Neuronal stem cell (in vitro differentiated cells): ENCODE measurements around the gene OPRM1.
A peak's percentile ranks its signal among the peaks of the same experiment; 100 is the strongest.

Source experiments
- DNase-seq: peaks from one replicate; pipeline ENCODE4 v3.0.0-alpha.2; 2013; ENCODE audit warnings: low spot score
- H2AFZ ChIP-seq: one replicate; pipeline ENCODE4 v1.6.1; 2013; ENCODE audit warnings: mild to moderate bottlenecking, low read length, inconsistent platforms
- H2AK5ac ChIP-seq: 2 replicates; pipeline ENCODE4 v1.6.1; 2013; ENCODE audit warnings: low read depth, mild to moderate bottlenecking, inconsistent platforms, low read length, moderate library complexity, mixed read lengths
- H2BK120ac ChIP-seq: 2 replicates; pipeline ENCODE4 v1.6.1; 2013; ENCODE audit warnings: low read depth, mild to moderate bottlenecking, inconsistent platforms, low read length, moderate library complexity, mixed read lengths
- H2BK12ac ChIP-seq: one replicate; pipeline ENCODE4 v1.6.1; 2013; ENCODE audit warnings: low read length, inconsistent platforms
- H2BK15ac ChIP-seq: 2 replicates; pipeline ENCODE4 v1.6.1; 2013; ENCODE audit warnings: mild to moderate bottlenecking, low read length, inconsistent platforms, mixed read lengths
- H2BK5ac ChIP-seq: one replicate; pipeline ENCODE4 v1.6.1; 2013; ENCODE audit warnings: inconsistent platforms, mild to moderate bottlenecking, low read length, moderate library complexity
- H3K14ac ChIP-seq: one replicate; pipeline ENCODE4 v1.6.1; 2013; ENCODE audit warnings: low read length, inconsistent platforms
- H3K18ac ChIP-seq: 2 replicates; pipeline ENCODE4 v1.6.1; 2013; ENCODE audit warnings: low read length, inconsistent platforms
- H3K23ac ChIP-seq: 2 replicates; pipeline ENCODE4 v1.6.1; 2013; ENCODE audit warnings: low read depth, mild to moderate bottlenecking, mixed read lengths, low read length, inconsistent platforms; ENCODE audit not compliant: poor library complexity
- H3K27ac ChIP-seq: replicated peaks from 3 replicates; pipeline ENCODE4 v1.5.1; 2013; ENCODE audit warnings: low read length, inconsistent platforms
- H3K27me3 ChIP-seq, 3 experiments: 2 replicates each; pipeline ENCODE4 v1.6.1; 2013; ENCODE audit warnings: low read length in 3 of 3, mild to moderate bottlenecking in 2 of 3, inconsistent platforms in 1 of 3, low read depth in 1 of 3, mixed read lengths in 1 of 3, moderate library complexity in 1 of 3; ENCODE audit not compliant: control insufficient read depth in 3 of 3, insufficient read depth in 3 of 3
- H3K36me3 ChIP-seq, 2 donors: replicated peaks in 1 of 2; 2 replicates each; pipeline ENCODE4 v1.6.1; 2013; ENCODE audit warnings: low read length in 2 of 2; ENCODE audit not compliant: control insufficient read depth in 2 of 2, insufficient read depth in 2 of 2
- H3K4ac ChIP-seq: 2 replicates; pipeline ENCODE4 v1.6.1; 2013; ENCODE audit warnings: inconsistent platforms, mild to moderate bottlenecking, low read length, moderate library complexity
- H3K4me1 ChIP-seq, 2 donors: 1 replicate in 1 of 2; 2 replicates in 1 of 2; pipeline ENCODE4 v1.6.1; 2013; ENCODE audit warnings: low read length in 2 of 2, low read depth in 1 of 2; ENCODE audit not compliant: control insufficient read depth in 2 of 2, insufficient read depth in 1 of 2
- H3K4me2 ChIP-seq: one replicate; pipeline ENCODE4 v1.6.1; 2013; ENCODE audit warnings: mild to moderate bottlenecking, low read length, inconsistent platforms; ENCODE audit not compliant: insufficient read depth, poor library complexity, severe bottlenecking
- H3K4me3 ChIP-seq, 2 donors: 2 replicates each; pipeline ENCODE4 v1.5.1; 2013; ENCODE audit warnings: low read length in 2 of 2, mild to moderate bottlenecking in 2 of 2, inconsistent platforms in 1 of 2, moderate library complexity in 1 of 2
- H3K79me1 ChIP-seq: one replicate; pipeline ENCODE4 v1.6.1; 2013; ENCODE audit warnings: low read depth, mild to moderate bottlenecking, inconsistent platforms, low read length, moderate library complexity
- H3K9ac ChIP-seq: one replicate; pipeline ENCODE4 v1.6.1; 2013; ENCODE audit warnings: mild to moderate bottlenecking, low read depth, low read length, inconsistent platforms; ENCODE audit not compliant: poor library complexity
- H3K9me3 ChIP-seq, 2 donors: replicated peaks in 1 of 2; 2 replicates each; pipeline versions ENCODE3 to v1.6.1; 2013; ENCODE audit warnings: low read length in 2 of 2, mild to moderate bottlenecking in 2 of 2, inconsistent platforms in 1 of 2, low read depth in 1 of 2, mixed read lengths in 1 of 2, moderate library complexity in 1 of 2; ENCODE audit not compliant: control insufficient read depth in 2 of 2, insufficient read depth in 1 of 2
- H4K8ac ChIP-seq: one replicate; pipeline ENCODE4 v1.6.1; 2013; ENCODE audit warnings: low read depth, mild to moderate bottlenecking, inconsistent platforms, low read length, moderate library complexity
- H4K91ac ChIP-seq: one replicate; pipeline ENCODE4 v1.6.1; 2013; ENCODE audit warnings: low read length, low read depth, mild to moderate bottlenecking, inconsistent platforms; ENCODE audit not compliant: poor library complexity
- WGBS, 2 donors: extraction: QIAGEN DNeasy Blood & Tissue Kit; methylation state at CpG; one replicate each; pipeline ENCODE4 v1.1.7; 2013; ENCODE audit warnings: missing lambda C conversion rate in 2 of 2, mixed read lengths in 1 of 2; ENCODE audit not compliant: insufficient read length in 2 of 2, insufficient replicate concordance in 1 of 2; ENCODE audit errors: extremely low coverage in 2 of 2; 5-methylcytosine and 5-hydroxymethylcytosine counted together

OPRM1 gene

GRCh38 chr6:154202958-154203357 is 163.9 kb downstream of the OPRM1 start:
- no peak for DNase-seq
- no peaks in the 10 kb centered on the region for H3K27me3 ChIP-seq
- no peak overlapping the region for H2BK12ac ChIP-seq
- no peak overlapping the region for H3K23ac ChIP-seq
- H2BK15ac ChIP-seq = no peak overlapping the region
- no peak overlapping the region for H2BK5ac ChIP-seq
- H3K4me3 ChIP-seq = no peak overlapping the region
- no peak overlapping the region for H3K18ac ChIP-seq
- H3K4me2 ChIP-seq = no peak overlapping the region
- no peaks in the 10 kb centered on the region for H3K9me3 ChIP-seq
- no peak overlapping the region for H4K91ac ChIP-seq
- no peaks in the 10 kb centered on the region for H3K36me3 ChIP-seq
- H2AFZ ChIP-seq = no peak overlapping the region
- H3K9ac ChIP-seq = no peak overlapping the region
- no peak overlapping the region for H3K14ac ChIP-seq
- H3K27ac ChIP-seq = no peak overlapping the region
- H2BK120ac ChIP-seq = no peak overlapping the region
- no peak overlapping the region for H2AK5ac ChIP-seq
- no peaks in the 10 kb centered on the region for H3K79me1 ChIP-seq
- H3K4ac ChIP-seq = no peak overlapping the region
- WGBS, 2 donors = no CpG with 5 or more reads among the region's 6 CpGs
- H3K4me1 ChIP-seq = no peaks in the 10 kb centered on the region
- no peak overlapping the region for H4K8ac ChIP-seq

DNA sequence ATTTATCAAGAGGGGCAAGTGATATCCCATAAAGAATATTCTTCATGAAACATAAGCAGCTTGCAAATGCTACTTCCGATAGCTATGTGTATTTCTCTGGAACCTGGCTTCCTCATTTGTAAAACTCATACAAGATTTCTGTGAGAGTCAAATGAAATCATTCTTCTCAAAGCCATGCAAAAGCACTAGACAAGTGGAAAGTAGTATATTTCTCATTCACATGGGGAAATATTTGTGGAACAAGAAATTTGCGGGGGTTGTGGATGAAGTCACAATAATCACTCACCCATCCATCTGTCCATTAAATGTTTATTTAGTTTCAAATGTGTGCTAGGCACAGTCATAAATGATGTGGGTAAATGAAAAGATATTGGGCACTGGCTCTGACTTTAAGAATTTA is 167.1 kb downstream of the OPRM1 start:
- H3K18ac ChIP-seq = no peak overlapping the region
- no peaks in the 10 kb centered on the region for H3K4me1 ChIP-seq
- H3K79me1 ChIP-seq = no peaks in the 10 kb centered on the region
- no peak overlapping the region for H3K4ac ChIP-seq
- no peak overlapping the region for H4K91ac ChIP-seq
- H2BK120ac ChIP-seq = no peak overlapping the region
- DNase-seq = no peak
- no peak overlapping the region for H2BK5ac ChIP-seq
- no peak overlapping the region for H2BK15ac ChIP-seq
- no peak overlapping the region for H4K8ac ChIP-seq
- H3K27me3 ChIP-seq = no peaks in the 10 kb centered on the region
- H3K36me3 ChIP-seq = no peaks in the 10 kb centered on the region
- no peaks in the 10 kb centered on the region for H3K9me3 ChIP-seq
- no peak overlapping the region for H2BK12ac ChIP-seq
- no peak overlapping the region for H3K4me2 ChIP-seq
- H2AFZ ChIP-seq = no peak overlapping the region
- H3K27ac ChIP-seq = no peak overlapping the region
- H3K4me3 ChIP-seq = no peak overlapping the region
- H2AK5ac ChIP-seq = no peak overlapping the region
- no peak overlapping the region for H3K14ac ChIP-seq
- no peak overlapping the region for H3K9ac ChIP-seq
- no CpG with 5 or more reads among the region's 2 CpGs for WGBS, 2 donors
- H3K23ac ChIP-seq = no peak overlapping the region

GRCh38 chr6:154206996-154207395 is 168.0 kb downstream of the OPRM1 start:
- Histone ChIP-seq H3K18ac (no peak overlapping the region), H2BK120ac (no peak overlapping the region), H3K4ac (peak overlapping the region; percentile 5), H2AFZ (no peak overlapping the region), H4K91ac (no peak overlapping the region), H3K27ac (no peak overlapping the region), H3K9ac (no peak overlapping the region), H3K27me3 (no peaks in the 10 kb centered on the region), H3K4me2 (no peak overlapping the region), H3K79me1 (no peaks in the 10 kb centered on the region), H2AK5ac (no peak overlapping the region), H3K36me3 (no peaks in the 10 kb centered on the region), H2BK12ac (no peak overlapping the region), H3K14ac (no peak overlapping the region), H3K4me1 (no peaks in the 10 kb centered on the region), H3K4me3 (no peak overlapping the region), H4K8ac (no peak overlapping the region), H3K9me3 (no peaks in the 10 kb centered on the region), H2BK5ac (no peak overlapping the region), H2BK15ac (no peak overlapping the region), H3K23ac (no peak overlapping the region)
- DNase-seq = no peak
- no CpG with 5 or more reads among the region's 4 CpGs for WGBS, 2 donors

DNA sequence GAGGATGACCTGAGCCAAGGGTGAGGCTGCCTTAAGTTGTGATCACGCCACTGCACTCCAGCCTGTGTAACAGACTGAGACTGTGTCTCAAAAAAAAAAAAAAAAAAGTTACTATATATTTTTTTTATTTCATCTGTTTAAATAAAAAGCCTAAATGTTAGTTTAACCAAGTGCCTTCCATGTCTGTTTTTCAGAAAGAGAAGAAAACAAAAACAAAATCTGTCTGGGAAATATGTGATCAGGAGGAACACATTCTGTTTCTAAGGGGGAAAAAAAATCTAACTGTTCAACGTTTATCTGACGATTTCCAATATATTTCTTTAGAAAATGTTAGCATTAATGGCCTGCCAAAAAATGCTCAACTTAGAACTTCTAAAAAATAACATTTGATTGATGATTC is 170.5 kb downstream of the OPRM1 start:
- H3K27ac ChIP-seq = no peak overlapping the region
- H2BK15ac ChIP-seq = no peak overlapping the region
- no peaks in the 10 kb centered on the region for H3K36me3 ChIP-seq

More for the DNA sequence above, 170.5 kb downstream of the OPRM1 start:
- no peak for DNase-seq
- Histone ChIP-seq H3K4me1 (no peaks in the 10 kb centered on the region), H3K14ac (no peak overlapping the region), H3K4me2 (no peak overlapping the region), H2BK12ac (no peak overlapping the region), H3K23ac (no peak overlapping the region), H3K9me3 (no peaks in the 10 kb centered on the region), H3K4ac (no peak overlapping the region), H4K8ac (no peak overlapping the region), H3K27me3 (no peaks in the 10 kb centered on the region), H4K91ac (no peak overlapping the region), H2AK5ac (no peak overlapping the region), H3K4me3 (no peak overlapping the region), H2BK120ac (no peak overlapping the region), H3K18ac (no peak overlapping the region), H2BK5ac (no peak overlapping the region), H3K79me1 (no peaks in the 10 kb centered on the region), H2AFZ (no peak overlapping the region), H3K9ac (no peak overlapping the region)
- WGBS, 2 donors = no CpG with 5 or more reads among the region's 3 CpGs
